Measurements from ENCODE around the gene KCNMA1. TPM values are rescaled to one million over a fixed set of nuclear protein-coding genes. Genes with fewer than 3 reads are reported as not detected.

The KCNMA1 gene
- total RNA-seq, 1 experiment from 2014 or later, result 20.7 TPM

GRCh38 chr10:77680811-77681210 is 43.2 kb upstream of the KCNMA1 start:
- no peaks in the 10 kb centered on the region for H3K4me1 Mint-ChIP-seq (ENCODE audit: low read depth, unreplicated experiment)
- H3K27ac Mint-ChIP-seq (ENCODE audit: unreplicated experiment), result no peak overlapping the region
- Histone ChIP-seq H3K27me3 (replicated peaks; ENCODE audit: control insufficient read depth, insufficient read depth, low read length) (no peaks in the 10 kb centered on the region), H3K4me1 (no peaks in the 10 kb centered on the region), H3K36me3 (ENCODE audit: control insufficient read depth, insufficient read depth, low read length) (no peaks in the 10 kb centered on the region), H3K9me3 (no peaks in the 10 kb centered on the region), H3K4me3 (ENCODE audit: low read depth, low read length) (no peak overlapping the region)
- H3K27me3 Mint-ChIP-seq (ENCODE audit: insufficient read depth, unreplicated experiment), result no peaks in the 10 kb centered on the region
- TF ChIP-seq CTCF (IDR thresholded peaks at IDR 0.05; ENCODE audit: insufficient read depth in 1 of 2, low read depth in 1 of 2, low read length in 1 of 2, severe bottlenecking in 1 of 2, unreplicated experiment in 1 of 2), result no peak
- POLR2A ChIA-PET, result no interaction called here
- H3K36me3 Mint-ChIP-seq (ENCODE audit: insufficient read depth, unreplicated experiment), result no peaks in the 10 kb centered on the region
- CTCF ChIA-PET, result no interaction called here
- no peak for DNase-seq
- no TSS peak for BruUV-seq (replicated peaks)
- H3K4me3 Mint-ChIP-seq (ENCODE audit: unreplicated experiment), result no peak overlapping the region
- no peaks in the 10 kb centered on the region for H3K9me3 Mint-ChIP-seq (ENCODE audit: unreplicated experiment)
- intact Hi-C loops (cut with micrococcal nuclease; ENCODE audit: unreplicated experiment), result no loop called here

GRCh38 chr10:77680065-77680464 is 42.5 kb upstream of the KCNMA1 start:
- no peaks in the 10 kb centered on the region for H3K36me3 Mint-ChIP-seq (ENCODE audit: insufficient read depth, unreplicated experiment)
- no peaks in the 10 kb centered on the region for H3K27me3 ChIP-seq (replicated peaks; ENCODE audit: control insufficient read depth, insufficient read depth, low read length)
- H3K27ac Mint-ChIP-seq (ENCODE audit: unreplicated experiment), result no peak overlapping the region
- H3K4me1 ChIP-seq, result no peaks in the 10 kb centered on the region
- DNase-seq, result no peak
- no peaks in the 10 kb centered on the region for H3K36me3 ChIP-seq (ENCODE audit: control insufficient read depth, insufficient read depth, low read length)
- intact Hi-C loops (cut with micrococcal nuclease; ENCODE audit: unreplicated experiment), result no loop called here
- no peaks in the 10 kb centered on the region for H3K4me1 Mint-ChIP-seq (ENCODE audit: low read depth, unreplicated experiment)
- H3K4me3 Mint-ChIP-seq (ENCODE audit: unreplicated experiment), result no peak overlapping the region
- H3K9me3 ChIP-seq, result no peaks in the 10 kb centered on the region
- ChIA-PET POLR2A (no interaction called here), CTCF (no interaction called here)
- H3K9me3 Mint-ChIP-seq (ENCODE audit: unreplicated experiment), result no peaks in the 10 kb centered on the region
- H3K27me3 Mint-ChIP-seq (ENCODE audit: insufficient read depth, unreplicated experiment), result no peaks in the 10 kb centered on the region
- no TSS peak for BruUV-seq (replicated peaks)
- TF ChIP-seq CTCF (IDR thresholded peaks at IDR 0.05; ENCODE audit: insufficient read depth in 1 of 2, low read depth in 1 of 2, low read length in 1 of 2, severe bottlenecking in 1 of 2, unreplicated experiment in 1 of 2), result no peak
- H3K4me3 ChIP-seq (ENCODE audit: low read depth, low read length), result no peak overlapping the region

- Mint-ChIP-seq H3K4me3 (ENCODE audit: unreplicated experiment) (no peak overlapping the region), H3K27ac (ENCODE audit: unreplicated experiment) (no peak overlapping the region), H3K4me1 (ENCODE audit: low read depth, unreplicated experiment) (no peaks in the 10 kb centered on the region), H3K9me3 (ENCODE audit: unreplicated experiment) (no peaks in the 10 kb centered on the region), H3K36me3 (ENCODE audit: insufficient read depth, unreplicated experiment) (no peaks in the 10 kb centered on the region), H3K27me3 (ENCODE audit: insufficient read depth, unreplicated experiment) (no peaks in the 10 kb centered on the region)
- TF ChIP-seq CTCF (IDR thresholded peaks at IDR 0.05; ENCODE audit: insufficient read depth in 1 of 2, low read depth in 1 of 2, low read length in 1 of 2, severe bottlenecking in 1 of 2, unreplicated experiment in 1 of 2), result no peak
- Histone ChIP-seq H3K4me3 (ENCODE audit: low read depth, low read length) (no peak overlapping the region), H3K27me3 (replicated peaks; ENCODE audit: control insufficient read depth, insufficient read depth, low read length) (no peaks in the 10 kb centered on the region), H3K9me3 (no peaks in the 10 kb centered on the region), H3K36me3 (ENCODE audit: control insufficient read depth, insufficient read depth, low read length) (no peaks in the 10 kb centered on the region), H3K4me1 (no peaks in the 10 kb centered on the region)
- ChIA-PET CTCF (no interaction called here), POLR2A (no interaction called here)
- intact Hi-C loops (cut with micrococcal nuclease; ENCODE audit: unreplicated experiment), result no loop called here
- no peak for DNase-seq
- BruUV-seq (replicated peaks), result no TSS peak
Observed at GRCh38 chr10:77679217-77679616, 41.6 kb upstream of the KCNMA1 start.
